SK-N-SH (cell line): ENCODE measurements around the gene DYNC1H1. TPM values are rescaled to one million over a fixed set of nuclear protein-coding genes. Genes with fewer than 3 reads are reported as not detected.

ENCODE experiments used
- CTCF ChIA-PET: fragments of 300-600, 350-600 bp; formaldehyde crosslinking; extraction: SDS; loops from one replicate; lab custom pipeline; 2021; lab: Yijun Ruan, JAX
- POLR2A ChIA-PET: fragments of 350-600 bp; sonication (Branson Sonifier 250); formaldehyde crosslinking; extraction: SDS; loops from one replicate; lab custom pipeline; 2020; ENCODE audit warnings: antibody characterized with exemption, inconsistent platforms; lab: Yijun Ruan, JAX
- DNase-seq: peaks from one replicate; pipeline ENCODE4 v3.0.0; 2012
- H2AFZ ChIP-seq: fragments of 200-600 bp; sonication (generic); 2 replicates; pipeline ENCODE4 v1.8.1; 2016; ENCODE audit warnings: antibody characterized with exemption, mild to moderate bottlenecking, low read depth
- H3F3A ChIP-seq: fragments of 200-600 bp; sonication (generic); replicated peaks from 2 replicates; pipeline ENCODE3; 2016; ENCODE audit warnings: antibody characterized with exemption, mild to moderate bottlenecking; ENCODE audit not compliant: insufficient read depth
- H3K27ac ChIP-seq, 2 experiments: fragments of 200-500 bp in 1 of 2; fragments of 200-600 bp in 1 of 2; sonication (Bioruptor generic) in 1 of 2; sonication (generic), shearing (Covaris generic) in 1 of 2; 2 replicates each; pipeline versions ENCODE4 v1.5.1 to v1.6.1; 2014 to 2016; ENCODE audit warnings: low read depth in 2 of 2, inconsistent platforms in 1 of 2, low read length in 1 of 2, mild to moderate bottlenecking in 1 of 2, mixed read lengths in 1 of 2
- H3K27me3 ChIP-seq: fragments of 200-600 bp; sonication (generic), shearing (Covaris generic); 2 replicates; pipeline ENCODE4 v1.6.1; 2016; ENCODE audit warnings: mixed run types; ENCODE audit not compliant: insufficient read depth
- H3K36me3 ChIP-seq, 2 experiments: fragments of 200-500 bp in 1 of 2; fragments of 200-600 bp in 1 of 2; sonication (Bioruptor generic) in 1 of 2; sonication (generic) in 1 of 2; replicated peaks in 1 of 2; 2 replicates each; pipeline versions ENCODE3 to v1.5.1; 2014 to 2016; ENCODE audit warnings: low read length in 1 of 2, mild to moderate bottlenecking in 1 of 2; ENCODE audit not compliant: insufficient read depth in 2 of 2, control insufficient read depth in 1 of 2
- H3K4me1 ChIP-seq, 2 experiments: fragments of 200-500 bp in 1 of 2; fragments of 200-600 bp in 1 of 2; sonication (Bioruptor generic) in 1 of 2; sonication (generic), shearing (Covaris generic) in 1 of 2; 2 replicates each; pipeline versions ENCODE4 v1.5.1 to v1.6.1; 2014 to 2016; ENCODE audit warnings: low read depth in 1 of 2, low read length in 1 of 2, mixed run types in 1 of 2; ENCODE audit not compliant: insufficient read depth in 2 of 2, control insufficient read depth in 1 of 2
- H3K4me2 ChIP-seq: fragments of 200-600 bp; sonication (generic), shearing (Covaris generic); 2 replicates; pipeline ENCODE4 v1.6.1; 2017; ENCODE audit warnings: mixed run types
- H3K4me3 ChIP-seq, 2 experiments: fragments of 200-500 bp in 1 of 2; fragments of 200-600 bp in 1 of 2; sonication (Bioruptor generic) in 1 of 2; sonication (generic), shearing (Covaris generic) in 1 of 2; 2 replicates each; pipeline versions ENCODE4 v1.5.1 to v1.8.1; 2014 to 2016; ENCODE audit warnings: low read depth in 2 of 2, inconsistent platforms in 1 of 2, low read length in 1 of 2, mild to moderate bottlenecking in 1 of 2, mixed read lengths in 1 of 2, moderate library complexity in 1 of 2
- H3K79me2 ChIP-seq: fragments of 200-600 bp; sonication (generic); 2 replicates; pipeline ENCODE4 v1.8.1; 2017; ENCODE audit warnings: mild to moderate bottlenecking; ENCODE audit not compliant: insufficient read depth
- H3K9ac ChIP-seq: fragments of 200-600 bp; sonication (generic); 2 replicates; pipeline ENCODE4 v1.6.1; 2017; ENCODE audit warnings: mixed run types
- H3K9me2 ChIP-seq: fragments of 200-600 bp; sonication (generic); 2 replicates; pipeline ENCODE4 v1.6.1; 2017; ENCODE audit warnings: mixed run types
- H3K9me3 ChIP-seq: fragments of 200-600 bp; sonication (generic); 2 replicates; pipeline ENCODE4 v1.6.1; 2017; ENCODE audit warnings: mixed run types, mild to moderate bottlenecking, moderate library complexity
- H4K20me1 ChIP-seq: fragments of 200-600 bp; sonication (generic); 2 replicates; pipeline ENCODE4 v1.6.1; 2017; ENCODE audit warnings: mild to moderate bottlenecking, mixed run types; ENCODE audit not compliant: insufficient read depth
- CHD2 ChIP-seq: fragments of 150-350 bp; IDR thresholded peaks from 2 replicates; pipeline ENCODE4 v1.6.1; 2018; ENCODE audit warnings: low read length; ENCODE audit not compliant: partially characterized antibody
- CTCF ChIP-seq: fragments of 200-600 bp; sonication (generic); IDR thresholded peaks from 2 replicates; pipeline ENCODE4 v1.6.1; 2017; ENCODE audit warnings: antibody characterized with exemption, mild to moderate bottlenecking, moderate library complexity
- EP300 ChIP-seq, 2 experiments: IDR thresholded peaks; 2 replicates each; pipeline versions ENCODE4 v1.4.0 to v1.6.1; 2012; ENCODE audit warnings: borderline replicate concordance in 1 of 2, low read depth in 1 of 2, low read length in 1 of 2
- FOSL2 ChIP-seq: IDR thresholded peaks from 2 replicates; pipeline ENCODE4 v1.4.0; 2012; ENCODE audit warnings: low read depth, mild to moderate bottlenecking, moderate library complexity, borderline replicate concordance
- FOXM1 ChIP-seq: IDR thresholded peaks from 2 replicates; pipeline ENCODE4 v1.4.0; 2012; ENCODE audit warnings: low read depth, mild to moderate bottlenecking
- GABPA ChIP-seq: IDR thresholded peaks from 2 replicates; pipeline ENCODE4 v1.4.0; 2012; ENCODE audit warnings: low read depth, mild to moderate bottlenecking
- IRF3 ChIP-seq: fragments of 150-350 bp; IDR thresholded peaks from 2 replicates; pipeline ENCODE4 v1.6.1; 2016; ENCODE audit warnings: mild to moderate bottlenecking, low read depth, low read length
- JUND ChIP-seq: IDR thresholded peaks from 2 replicates; pipeline ENCODE4 v1.4.0; 2012
- MAX ChIP-seq: IDR thresholded peaks from 2 replicates; pipeline ENCODE4 v1.4.0; 2012; ENCODE audit warnings: low read depth
- MEF2A ChIP-seq: IDR thresholded peaks from 2 replicates; pipeline ENCODE4 v1.4.0; 2012; ENCODE audit warnings: low read depth, borderline replicate concordance
- MXI1 ChIP-seq: IDR thresholded peaks from 2 replicates; pipeline ENCODE4 v1.6.1; 2012; ENCODE audit warnings: mild to moderate bottlenecking, low read depth, low read length, improper control_type of control experiment
- NFIC ChIP-seq: IDR thresholded peaks from 2 replicates; pipeline ENCODE4 v1.4.0; 2012; ENCODE audit warnings: borderline replicate concordance
- PBX3 ChIP-seq: IDR thresholded peaks from 2 replicates; pipeline ENCODE4; 2012
- POLR2AphosphoS5 ChIP-seq: IDR thresholded peaks from 2 replicates; pipeline ENCODE4 v1.6.1; 2012; ENCODE audit warnings: low read depth, low read length
- REST ChIP-seq: IDR thresholded peaks from 2 replicates; pipeline ENCODE4 v1.6.1; 2012; ENCODE audit warnings: mild to moderate bottlenecking, low read depth, low read length, moderate library complexity
- RXRA ChIP-seq: IDR thresholded peaks from 2 replicates; pipeline ENCODE4 v1.4.0; 2012; ENCODE audit warnings: low read depth, mild to moderate bottlenecking, borderline replicate concordance
- SIN3A ChIP-seq: IDR thresholded peaks from 2 replicates; pipeline ENCODE4 v1.6.1; 2012; ENCODE audit warnings: low read depth, mild to moderate bottlenecking, low read length, moderate library complexity, borderline replicate concordance
- SMC3 ChIP-seq: IDR thresholded peaks from 2 replicates; pipeline ENCODE4 v1.6.1; 2012; ENCODE audit warnings: low read depth, low read length, improper control_type of control experiment
- TAF1 ChIP-seq: IDR thresholded peaks from 2 replicates; pipeline ENCODE4 v1.6.1; 2012; ENCODE audit warnings: low read depth, mild to moderate bottlenecking, low read length, moderate library complexity, borderline replicate concordance
- TCF12 ChIP-seq: IDR thresholded peaks from 2 replicates; pipeline ENCODE4 v1.4.0; 2012
- TEAD4 ChIP-seq: IDR thresholded peaks from 2 replicates; pipeline ENCODE4 v1.4.0; 2012; ENCODE audit warnings: mild to moderate bottlenecking, borderline replicate concordance; ENCODE audit not compliant: insufficient read depth
- YY1 ChIP-seq: IDR thresholded peaks from 2 replicates; pipeline ENCODE4 v1.4.0; 2012; ENCODE audit warnings: low read depth, mild to moderate bottlenecking
- ZBTB33 ChIP-seq: IDR thresholded peaks from 2 replicates; pipeline ENCODE4 v1.4.0; 2012; ENCODE audit warnings: low read depth, borderline replicate concordance
- WGBS: methylation state at CpG from one replicate; pipeline ENCODE4 v1.1.6; 2017; ENCODE audit warnings: low lambda C conversion rate; 5-methylcytosine and 5-hydroxymethylcytosine counted together
- polyA plus RNA-seq, 3 experiments: library from polyadenylated mRNA; depleted of rRNA; stranded (reverse); fragments of >200 nt; gene quantifications; 2 replicates each; pipeline ENCODE4 v1.2.3, GENCODE V29; 2012

DYNC1H1 gene
- polyA plus RNA-seq, 1 of the 3 experiments (the other 2 are of a cell fraction), result 140 TPM

GRCh38 chr14:102071283-102071998 lies 107.1 kb downstream of the DYNC1H1 start:
- no peaks in the 10 kb centered on the region for H3K36me3 ChIP-seq
- no peak overlapping the region for H3K4me3 ChIP-seq
- peaks cover 0 to 5% of the 10 kb centered on the region in 2 experiments; a peak in 1 of 4 replicates for H3K4me1 ChIP-seq
- peaks cover 17% of the 10 kb centered on the region for H3F3A ChIP-seq
- H3K9ac ChIP-seq, result no peak overlapping the region
- H3K4me2 ChIP-seq, result peak overlapping the region; percentile 52; the same call in 1 of the 2 replicates
- 35% methylated on average over 10 of the region's 10 CpGs for WGBS
- ChIA-PET CTCF (no interaction called here), POLR2A (no interaction called here)
- no peak for DNase-seq
- no peaks in the 10 kb centered on the region for H3K9me2 ChIP-seq
- H3K9me3 ChIP-seq, result no peaks in the 10 kb centered on the region
- H4K20me1 ChIP-seq, result no peaks in the 10 kb centered on the region
- no peaks in the 10 kb centered on the region for H3K27me3 ChIP-seq
- H3K27ac ChIP-seq, result peak overlapping the region; percentile 1 to 77; a peak in 3 of 4 replicates
- peak overlapping the region; percentile 38 for H2AFZ ChIP-seq
- no peaks in the 10 kb centered on the region for H3K79me2 ChIP-seq
- TF ChIP-seq TAF1 (no peak), TEAD4 (peak; percentile 33; the same call in 1 of the 2 replicates), FOXM1 (no peak), REST (no peak), CTCF (no peak), PBX3 (peak; percentile 82), JUND (peak; percentile 69), MAX (peak; percentile 13; the same call in 1 of the 2 replicates), NFIC (no peak), IRF3 (no peak), ZBTB33 (no peak), MXI1 (no peak), EP300 (IDR thresholded peaks at IDR 0.05; ENCODE audit: borderline replicate concordance in 1 of 2, low read depth in 1 of 2, low read length in 1 of 2) (0 out of 4 replicates have a peak, but pooled peaks of 1 of the 2 experiments have one; percentile 16), MEF2A (peak; percentile 95), SIN3A (no peak), POLR2AphosphoS5 (peak; percentile 11; the same call in 1 of the 2 replicates), YY1 (no peak), SMC3 (no peak), TCF12 (peak; percentile 54), CHD2 (no peak), GABPA (0 out of 2 replicates have a peak, but pooled peaks have one; percentile 23), RXRA (no peak), FOSL2 (peak; percentile 65)
